Caco-2 (cell line): Measurements from ENCODE around the gene LRMDA. TPM values are rescaled to one million over a fixed set of nuclear protein-coding genes. Genes with fewer than 3 reads are reported as not detected.

ENCODE experiments used
- BruUV-seq: library from RNA; stranded (reverse); fragments of 400-500 nt; replicated peaks from 2 replicates; lab custom pipeline; 2021; lab: Mats Ljungman, UMichigan
- CTCF ChIA-PET: fragments of 300-600 bp; sonication (Branson Sonifier 250); formaldehyde crosslinking; loops from one replicate; lab custom pipeline; 2022; ENCODE audit warnings: antibody characterized with exemption; lab: Charles Lee
- POLR2A ChIA-PET: fragments of 300-600 bp; sonication (Branson Sonifier 250); formaldehyde crosslinking; loops from one replicate; lab custom pipeline; 2022; ENCODE audit warnings: antibody characterized with exemption; lab: Charles Lee
- DNase-seq, 2 experiments: peaks; one replicate each; pipeline versions ENCODE4 v3.0.0 to v3.0.0-alpha.2; 2020 to 2022
- H3K27me3 ChIP-seq: replicated peaks from 2 replicates; pipeline ENCODE4 v1.6.0; 2011; ENCODE audit warnings: low read length; ENCODE audit not compliant: control insufficient read depth, insufficient read depth
- H3K36me3 ChIP-seq: 2 replicates; pipeline ENCODE4 v1.5.1; 2011; ENCODE audit warnings: low read length; ENCODE audit not compliant: control insufficient read depth, insufficient read depth
- H3K4me1 ChIP-seq: fragments of 250-450 bp; sonication (Bioruptor Pico); 2 replicates; pipeline ENCODE4 v1.5.1; 2020; ENCODE audit warnings: mild to moderate bottlenecking
- H3K4me3 ChIP-seq: 2 replicates; pipeline ENCODE4 v1.5.1; 2011; ENCODE audit warnings: low read depth, mild to moderate bottlenecking, control low read depth, low read length
- H3K9me3 ChIP-seq: fragments of 250-450 bp; sonication (Bioruptor Pico); 2 replicates; pipeline ENCODE4 v1.5.1; 2020; ENCODE audit warnings: mild to moderate bottlenecking, moderate library complexity
- H3K27ac Mint-ChIP-seq: one replicate; pipeline ENCODE4 v1.8.0; 2022; ENCODE audit warnings: mixed read lengths; ENCODE audit not compliant: unreplicated experiment
- H3K27me3 Mint-ChIP-seq: one replicate; pipeline ENCODE4 v1.8.0; 2022; ENCODE audit warnings: mixed read lengths; ENCODE audit not compliant: insufficient read depth, unreplicated experiment
- H3K36me3 Mint-ChIP-seq: one replicate; pipeline ENCODE4 v1.8.0; 2022; ENCODE audit warnings: mild to moderate bottlenecking, mixed read lengths; ENCODE audit not compliant: insufficient read depth, unreplicated experiment
- H3K4me1 Mint-ChIP-seq: one replicate; pipeline ENCODE4 v1.8.0; 2022; ENCODE audit warnings: low read depth, mixed read lengths; ENCODE audit not compliant: unreplicated experiment
- H3K4me3 Mint-ChIP-seq: one replicate; pipeline ENCODE4 v1.8.0; 2022; ENCODE audit warnings: mild to moderate bottlenecking, moderate library complexity, mixed read lengths; ENCODE audit not compliant: unreplicated experiment
- H3K9me3 Mint-ChIP-seq: one replicate; pipeline ENCODE4 v1.8.0; 2022; ENCODE audit warnings: mixed read lengths; ENCODE audit not compliant: unreplicated experiment
- CTCF ChIP-seq, 2 experiments: fragments of 200-600 bp in 1 of 2; IDR thresholded peaks; 1 replicate in 1 of 2; 2 replicates in 1 of 2; pipeline versions ENCODE4 v1.5.1 to v1.8.0; 2011 to 2022; ENCODE audit warnings: antibody characterized with exemption in 1 of 2, control low read depth in 1 of 2, inconsistent platforms in 1 of 2, low read depth in 1 of 2, low read length in 1 of 2, mild to moderate bottlenecking in 1 of 2, moderate library complexity in 1 of 2; ENCODE audit not compliant: insufficient read depth in 1 of 2, severe bottlenecking in 1 of 2, unreplicated experiment in 1 of 2
- intact Hi-C: fragments of 100-400 bp; cut with micrococcal nuclease; formaldehyde crosslinking; loops from one replicate; pipeline ENCODE4 v1.10.0; 2022; ENCODE audit not compliant: unreplicated experiment
- total RNA-seq: library from RNA; stranded (reverse); gene quantifications from 2 replicates; pipeline ENCODE4 v1.2.3, GENCODE V29; 2022

Gene LRMDA
- total RNA-seq, 1 experiment from 2014 or later, result 18.5 TPM

GRCh38 chr10:75548356-75548755 is 116.9 kb downstream of the LRMDA start:
- Histone ChIP-seq H3K9me3 (peaks cover 10% of the 10 kb centered on the region; the same call in 1 of the 2 replicates), H3K27me3 (no peaks in the 10 kb centered on the region), H3K36me3 (no peaks in the 10 kb centered on the region), H3K4me1 (no peaks in the 10 kb centered on the region; the same call in 1 of the 2 replicates), H3K4me3 (no peak overlapping the region)
- H3K27ac Mint-ChIP-seq, result no peak overlapping the region
- CTCF ChIA-PET, result no interaction called here
- no TSS peak for BruUV-seq
- DNase-seq, result no peak
- TF ChIP-seq CTCF (IDR thresholded peaks at IDR 0.05; ENCODE audit: insufficient read depth in 1 of 2, low read depth in 1 of 2, low read length in 1 of 2, severe bottlenecking in 1 of 2, unreplicated experiment in 1 of 2), result no peak
- POLR2A ChIA-PET, result no interaction called here
- H3K27me3 Mint-ChIP-seq, result no peaks in the 10 kb centered on the region
- peaks cover 10% of the 10 kb centered on the region for H3K9me3 Mint-ChIP-seq
- H3K36me3 Mint-ChIP-seq, result no peaks in the 10 kb centered on the region
- peaks cover 7% of the 10 kb centered on the region for H3K4me1 Mint-ChIP-seq
- intact Hi-C loops, result no loop called here
- H3K4me3 Mint-ChIP-seq, result no peak overlapping the region

- H3K9me3 Mint-ChIP-seq, result peaks cover 10% of the 10 kb centered on the region
- H3K4me1 Mint-ChIP-seq, result peaks cover 13% of the 10 kb centered on the region
- ChIA-PET POLR2A (no interaction called here), CTCF (no interaction called here)
- H3K4me3 ChIP-seq, result no peak overlapping the region
- H3K27ac Mint-ChIP-seq, result no peak overlapping the region
- intact Hi-C loops, result no loop called here
- no peak overlapping the region for H3K4me3 Mint-ChIP-seq
- no peaks in the 10 kb centered on the region for H3K27me3 Mint-ChIP-seq
- no TSS peak for BruUV-seq
- no peak for DNase-seq
- no peaks in the 10 kb centered on the region for H3K27me3 ChIP-seq
- no peaks in the 10 kb centered on the region for H3K36me3 ChIP-seq
- H3K4me1 ChIP-seq, result peaks cover 5% of the 10 kb centered on the region
- no peak for TF ChIP-seq CTCF (IDR thresholded peaks at IDR 0.05; ENCODE audit: insufficient read depth in 1 of 2, low read depth in 1 of 2, low read length in 1 of 2, severe bottlenecking in 1 of 2, unreplicated experiment in 1 of 2)
- H3K9me3 ChIP-seq, result peaks cover 10% of the 10 kb centered on the region; the same call in 1 of the 2 replicates
- no peaks in the 10 kb centered on the region for H3K36me3 Mint-ChIP-seq
These were observed 118.8 kb downstream of the LRMDA start for GRCh38 chr10:75550191-75550590.

GRCh38 chr10:75552171-75552570 is 120.7 kb downstream of the LRMDA start:
- Histone ChIP-seq H3K27me3 (no peaks in the 10 kb centered on the region), H3K4me3 (no peak overlapping the region), H3K4me1 (peaks cover 15% of the 10 kb centered on the region), H3K9me3 (peaks cover 10% of the 10 kb centered on the region; the same call in 1 of the 2 replicates), H3K36me3 (no peaks in the 10 kb centered on the region)
- BruUV-seq, result no TSS peak
- no peak for TF ChIP-seq CTCF (IDR thresholded peaks at IDR 0.05; ENCODE audit: insufficient read depth in 1 of 2, low read depth in 1 of 2, low read length in 1 of 2, severe bottlenecking in 1 of 2, unreplicated experiment in 1 of 2)
- DNase-seq, result no peak
- ChIA-PET POLR2A (no interaction called here), CTCF (no interaction called here)
- Mint-ChIP-seq H3K9me3 (peaks cover 10% of the 10 kb centered on the region), H3K4me3 (no peak overlapping the region), H3K4me1 (peaks cover 19% of the 10 kb centered on the region), H3K27me3 (no peaks in the 10 kb centered on the region), H3K27ac (no peak overlapping the region), H3K36me3 (peaks cover 4% of the 10 kb centered on the region)
- intact Hi-C loops, result no loop called here
